HepG2 (cell line): Measurements from ENCODE around the gene ADCY10. TPM values are rescaled to one million over a fixed set of nuclear protein-coding genes. Genes with fewer than 3 reads are reported as not detected.

Experiments used
- ATAC-seq: fragments of 200-7000 bp; cut with Tn5 transposase; 3 replicates; pipeline ENCODE4 v1.9.1; 2020; ENCODE audit warnings: mild to moderate bottlenecking, moderate library complexity
- BruUV-seq: library from RNA; stranded (reverse); fragments of 400-500 nt; replicated peaks from 2 replicates; lab custom pipeline; 2021; lab: Mats Ljungman, UMichigan
- CTCF ChIA-PET: fragments of 300-600 bp; formaldehyde crosslinking; extraction: SDS; loops from one replicate; lab custom pipeline; 2021; ENCODE audit warnings: low total read pairs, inconsistent platforms, low intra/inter-chr PET ratio; lab: Yijun Ruan, JAX
- POLR2A ChIA-PET: fragments of 350-600 bp; sonication (Branson Sonifier 250); formaldehyde crosslinking; loops from one replicate; lab custom pipeline; 2020; ENCODE audit warnings: antibody characterized with exemption, inconsistent platforms; lab: Yijun Ruan, JAX
- DNase-seq: peaks from one replicate; pipeline ENCODE4 v3.0.0-alpha.2; 2015; ENCODE audit warnings: low spot score
- FAIRE-seq: peaks from 3 replicates; lab custom pipeline; 2011; peaks lifted over from hg19 to GRCh38; lab: Jason Lieb, UNC
- H2AFZ ChIP-seq: one replicate; pipeline ENCODE4 v1.6.1; 2011; ENCODE audit warnings: low read length, inconsistent platforms
- H3K27ac ChIP-seq: fragments of 300-600 bp; 3 replicates; pipeline ENCODE4 v1.8.0; 2011; ENCODE audit warnings: mixed run types, mild to moderate bottlenecking, mixed read lengths, low read length, inconsistent platforms; ENCODE audit not compliant: insufficient read depth; ENCODE audit errors: extremely low read length
- H3K27me3 ChIP-seq, 2 experiments: fragments of 200-600 bp in 1 of 2; 2 replicates in 1 of 2; 3 replicates in 1 of 2; pipeline versions ENCODE4 v1.6.0 to v1.8.0; 2011; ENCODE audit warnings: low read length in 2 of 2, mild to moderate bottlenecking in 2 of 2, moderate library complexity in 2 of 2, inconsistent platforms in 1 of 2; ENCODE audit not compliant: insufficient read depth in 2 of 2, control insufficient read depth in 1 of 2
- H3K36me3 ChIP-seq, 2 experiments: fragments of 200-600 bp in 1 of 2; replicated peaks in 1 of 2; 2 replicates in 1 of 2; 3 replicates in 1 of 2; pipeline versions ENCODE4 v1.5.1 to v1.8.0; 2011; ENCODE audit warnings: low read length in 2 of 2, inconsistent platforms in 1 of 2; ENCODE audit not compliant: insufficient read depth in 2 of 2, control insufficient read depth in 1 of 2
- H3K4me1 ChIP-seq: 2 replicates; pipeline ENCODE4 v1.5.1; 2012; ENCODE audit warnings: low read length, inconsistent platforms; ENCODE audit not compliant: insufficient read depth
- H3K4me2 ChIP-seq: 2 replicates; pipeline ENCODE4 v1.6.0; 2011; ENCODE audit warnings: low read depth, low read length, inconsistent platforms
- H3K4me3 ChIP-seq, 3 experiments: fragments of 200-600 bp in 1 of 3; sonication (generic), shearing (Covaris generic) in 1 of 3; replicated peaks in 1 of 3; 2 replicates each; pipeline ENCODE4 v1.5.1; 2011 to 2016; ENCODE audit warnings: low read length in 3 of 3, inconsistent platforms in 2 of 3, low read depth in 2 of 3, mild to moderate bottlenecking in 2 of 3, control low read depth in 1 of 3, mixed read lengths in 1 of 3; ENCODE audit not compliant: insufficient read depth in 1 of 3
- H3K79me2 ChIP-seq: one replicate; pipeline ENCODE4 v1.6.1; 2011; ENCODE audit warnings: low read length, inconsistent platforms; ENCODE audit not compliant: insufficient read depth
- H3K9ac ChIP-seq: 2 replicates; pipeline ENCODE4 v1.6.0; 2011; ENCODE audit warnings: mild to moderate bottlenecking, low read depth, low read length, inconsistent platforms; ENCODE audit not compliant: insufficient read depth
- H3K9me3 ChIP-seq: 2 replicates; pipeline ENCODE4 v1.5.1; 2012; ENCODE audit warnings: mild to moderate bottlenecking, low read length
- H4K20me1 ChIP-seq: 2 replicates; pipeline ENCODE4 v1.6.0; 2011; ENCODE audit warnings: inconsistent platforms, mild to moderate bottlenecking, low read length, moderate library complexity; ENCODE audit not compliant: insufficient read depth
- ARID2 ChIP-seq: sonication (generic); formaldehyde crosslinking; IDR thresholded peaks from 2 replicates; pipeline ENCODE4 v1.8.1; 2022; ENCODE audit warnings: mild to moderate bottlenecking, missing genetic modification reagents, borderline replicate concordance
- MYC ChIP-seq: sonication (generic); formaldehyde crosslinking; IDR thresholded peaks from 2 replicates; pipeline ENCODE4 v1.9.0; 2021; ENCODE audit warnings: missing genetic modification reagents, borderline replicate concordance
- SCMH1 ChIP-seq: sonication (generic); formaldehyde crosslinking; IDR thresholded peaks from 2 replicates; pipeline ENCODE4 v1.9.0; 2021; ENCODE audit warnings: missing genetic modification reagents, mild to moderate bottlenecking, borderline replicate concordance
- SOX6 ChIP-seq, 2 experiments: fragments of 450-650 bp in 1 of 2; sonication (generic) in 1 of 2; formaldehyde crosslinking in 1 of 2; IDR thresholded peaks; 2 replicates each; pipeline versions ENCODE4 v1.4.0 to v1.6.1; 2017 to 2020; ENCODE audit warnings: antibody characterized with exemption in 1 of 2, mild to moderate bottlenecking in 1 of 2, missing genetic modification reagents in 1 of 2
- ZNF451 ChIP-seq: sonication (generic); formaldehyde crosslinking; IDR thresholded peaks from 2 replicates; pipeline ENCODE4 v1.5.0; 2020; ENCODE audit warnings: mild to moderate bottlenecking, missing genetic modification reagents
- ZNF709 ChIP-seq: sonication (generic); formaldehyde crosslinking; IDR thresholded peaks from 2 replicates; pipeline ENCODE4 v1.5.0; 2020; ENCODE audit warnings: mild to moderate bottlenecking, missing genetic modification reagents
- ZNF768 ChIP-seq: sonication (generic); formaldehyde crosslinking; IDR thresholded peaks from 2 replicates; pipeline ENCODE4 v1.4.0; 2020; ENCODE audit warnings: missing genetic modification reagents
- WGBS: methylation state at CpG from one replicate; pipeline ENCODE4 v1.1.6; 2017; ENCODE audit warnings: low lambda C conversion rate; 5-methylcytosine and 5-hydroxymethylcytosine counted together
- in situ Hi-C: cut with HindIII; loops from 2 replicates; pipeline ENCODE4 v1.10.0; 2017; ENCODE audit warnings: low pct_unique_long_range_greater_than_20kb; ENCODE audit not compliant: extremely low pct_ligation_motif_present
- intact Hi-C: fragments of 100-400 bp; cut with micrococcal nuclease; formaldehyde crosslinking; loops from one replicate; pipeline ENCODE4 v1.10.0; 2022; ENCODE audit not compliant: unreplicated experiment
- polyA plus RNA-seq, 8 experiments: library from polyadenylated mRNA; depleted of rRNA in 3 of 8; stranded (reverse) in 7 of 8; unstranded in 1 of 8; fragments of >200 nt; fragmentation: Illumina TruSeq in 4 of 8; extraction: Trizol in 4 of 8; gene quantifications; 2 replicates each; pipeline versions ENCODE4 v1.2.1 to v1.2.3, GENCODE V29; 2011 to 2016; ENCODE audit warnings: low read depth in 4 of 8, missing spikeins in 1 of 8, mixed read lengths in 1 of 8; ENCODE audit not compliant: insufficient read depth in 1 of 8
- total RNA-seq, 5 experiments: library from RNA; depleted of rRNA; stranded (reverse); fragments of >200 nt; fragmentation: Illumina TruSeq; extraction: Trizol; gene quantifications; 2 replicates each; pipeline ENCODE4 v1.2.3, GENCODE V29; 2016; ENCODE audit warnings: low read depth in 1 of 5
- TF ChIP-seq, protein P1 (sequence below): sonication (generic); formaldehyde crosslinking; conservative IDR thresholded peaks from 2 replicates; pipeline ENCODE4 v1.8.0; 2022; ENCODE audit warnings: missing genetic modification reagents
- TF ChIP-seq, protein P2 (sequence below): IDR thresholded peaks from 2 replicates; pipeline ENCODE4 v1.4.0; 2020; ENCODE audit warnings: mild to moderate bottlenecking, missing genetic modification reagents
- TF ChIP-seq, protein P3 (sequence below): IDR thresholded peaks from 2 replicates; pipeline ENCODE4 v1.6.1; 2016; ENCODE audit warnings: missing biosample characterization, missing genetic modification reagents, low read depth

Gene ADCY10
- total and polyA plus RNA-seq, 2 of the 13 experiments (the other 11 are each of a cell fraction or from before 2014, with no cell fraction given), result 0.02 to 0.03 TPM

DNA sequence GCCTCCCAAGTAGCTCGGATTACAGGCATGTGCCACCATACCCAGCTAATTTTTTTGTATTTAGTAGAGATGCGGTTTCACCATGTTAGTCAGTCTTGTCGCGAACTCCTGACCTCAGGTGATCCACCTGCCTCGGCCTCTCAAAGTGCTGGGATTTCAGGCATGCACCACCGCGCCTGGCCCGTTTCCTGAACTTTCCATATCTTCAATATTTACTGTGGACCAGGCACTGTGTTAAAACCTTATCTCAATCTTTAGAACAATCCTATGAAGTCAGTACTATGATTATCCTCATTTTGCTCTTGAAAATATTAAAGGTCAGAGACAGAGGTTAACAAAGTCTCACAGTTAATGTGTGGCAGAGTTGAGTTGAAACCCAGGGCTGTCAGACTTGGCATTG, 1.6 kb upstream of the ADCY10 start (continued):
- TF ChIP-seq SCMH1 (CRISPR knock-in tag) (no peak), SOX6 (IDR thresholded peaks at IDR 0.05) (no peak), SOX6 (CRISPR knock-in tag; IDR thresholded peaks at IDR 0.05) (0 out of 2 replicates have a peak, but pooled peaks have one; percentile 16), ARID2 (CRISPR knock-in tag) (no peak), ZNF768 (CRISPR knock-in tag) (no peak), MYC (CRISPR knock-in tag) (no peak), ZNF451 (CRISPR knock-in tag) (no peak)
- TF ChIP-seq, protein P1, sequence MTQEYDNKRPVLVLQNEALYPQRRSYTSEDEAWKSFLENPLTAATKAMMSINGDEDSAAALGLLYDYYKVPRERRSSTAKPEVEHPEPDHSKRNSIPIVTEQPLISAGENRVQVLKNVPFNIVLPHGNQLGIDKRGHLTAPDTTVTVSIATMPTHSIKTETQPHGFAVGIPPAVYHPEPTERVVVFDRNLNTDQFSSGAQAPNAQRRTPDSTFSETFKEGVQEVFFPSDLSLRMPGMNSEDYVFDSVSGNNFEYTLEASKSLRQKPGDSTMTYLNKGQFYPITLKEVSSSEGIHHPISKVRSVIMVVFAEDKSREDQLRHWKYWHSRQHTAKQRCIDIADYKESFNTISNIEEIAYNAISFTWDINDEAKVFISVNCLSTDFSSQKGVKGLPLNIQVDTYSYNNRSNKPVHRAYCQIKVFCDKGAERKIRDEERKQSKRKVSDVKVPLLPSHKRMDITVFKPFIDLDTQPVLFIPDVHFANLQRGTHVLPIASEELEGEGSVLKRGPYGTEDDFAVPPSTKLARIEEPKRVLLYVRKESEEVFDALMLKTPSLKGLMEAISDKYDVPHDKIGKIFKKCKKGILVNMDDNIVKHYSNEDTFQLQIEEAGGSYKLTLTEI (CRISPR knock-in tag), result no peak

DNA sequence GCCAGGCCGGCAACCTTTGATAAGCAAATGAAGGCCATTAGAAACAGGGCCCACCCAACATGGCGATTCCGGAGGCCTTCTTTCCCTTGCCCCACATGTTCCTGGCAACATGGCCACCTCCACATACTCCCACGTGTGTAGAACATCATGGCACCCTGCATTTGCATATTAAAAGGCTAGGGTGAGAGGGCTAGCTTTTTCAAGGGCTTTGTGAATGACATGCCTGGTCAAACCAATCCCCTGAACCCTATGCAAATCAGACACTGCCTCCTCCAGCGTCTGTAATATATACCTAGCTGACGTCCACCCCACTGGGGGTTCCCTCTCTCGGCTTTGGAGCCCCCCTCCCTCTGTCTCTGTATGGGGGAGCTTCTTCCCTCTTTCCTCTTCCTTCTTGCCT, 1.6 kb downstream of the ADCY10 start:
- Histone ChIP-seq H3K4me2 (no peak overlapping the region), H3K36me3 (no peaks in the 10 kb centered on the region), H4K20me1 (no peaks in the 10 kb centered on the region), H3K9me3 (peaks cover 14% of the 10 kb centered on the region), H3K9ac (no peak overlapping the region), H3K27me3 (no peaks in the 10 kb centered on the region), H3K27ac (no peak overlapping the region), H3K4me1 (peaks cover 45% of the 10 kb centered on the region), H3K4me3 (no peak overlapping the region), H2AFZ (no peak overlapping the region), H3K79me2 (no peaks in the 10 kb centered on the region)
- ATAC-seq (no peak), DNase-seq (no peak), FAIRE-seq (no peak)
- no TSS peak for BruUV-seq
- in situ Hi-C loops (no loop called here), intact Hi-C loops (no loop called here)
- TF ChIP-seq, protein P2, sequence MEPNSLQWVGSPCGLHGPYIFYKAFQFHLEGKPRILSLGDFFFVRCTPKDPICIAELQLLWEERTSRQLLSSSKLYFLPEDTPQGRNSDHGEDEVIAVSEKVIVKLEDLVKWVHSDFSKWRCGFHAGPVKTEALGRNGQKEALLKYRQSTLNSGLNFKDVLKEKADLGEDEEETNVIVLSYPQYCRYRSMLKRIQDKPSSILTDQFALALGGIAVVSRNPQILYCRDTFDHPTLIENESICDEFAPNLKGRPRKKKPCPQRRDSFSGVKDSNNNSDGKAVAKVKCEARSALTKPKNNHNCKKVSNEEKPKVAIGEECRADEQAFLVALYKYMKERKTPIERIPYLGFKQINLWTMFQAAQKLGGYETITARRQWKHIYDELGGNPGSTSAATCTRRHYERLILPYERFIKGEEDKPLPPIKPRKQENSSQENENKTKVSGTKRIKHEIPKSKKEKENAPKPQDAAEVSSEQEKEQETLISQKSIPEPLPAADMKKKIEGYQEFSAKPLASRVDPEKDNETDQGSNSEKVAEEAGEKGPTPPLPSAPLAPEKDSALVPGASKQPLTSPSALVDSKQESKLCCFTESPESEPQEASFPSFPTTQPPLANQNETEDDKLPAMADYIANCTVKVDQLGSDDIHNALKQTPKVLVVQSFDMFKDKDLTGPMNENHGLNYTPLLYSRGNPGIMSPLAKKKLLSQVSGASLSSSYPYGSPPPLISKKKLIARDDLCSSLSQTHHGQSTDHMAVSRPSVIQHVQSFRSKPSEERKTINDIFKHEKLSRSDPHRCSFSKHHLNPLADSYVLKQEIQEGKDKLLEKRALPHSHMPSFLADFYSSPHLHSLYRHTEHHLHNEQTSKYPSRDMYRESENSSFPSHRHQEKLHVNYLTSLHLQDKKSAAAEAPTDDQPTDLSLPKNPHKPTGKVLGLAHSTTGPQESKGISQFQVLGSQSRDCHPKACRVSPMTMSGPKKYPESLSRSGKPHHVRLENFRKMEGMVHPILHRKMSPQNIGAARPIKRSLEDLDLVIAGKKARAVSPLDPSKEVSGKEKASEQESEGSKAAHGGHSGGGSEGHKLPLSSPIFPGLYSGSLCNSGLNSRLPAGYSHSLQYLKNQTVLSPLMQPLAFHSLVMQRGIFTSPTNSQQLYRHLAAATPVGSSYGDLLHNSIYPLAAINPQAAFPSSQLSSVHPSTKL, result no peak
- TF ChIP-seq, protein P3, sequence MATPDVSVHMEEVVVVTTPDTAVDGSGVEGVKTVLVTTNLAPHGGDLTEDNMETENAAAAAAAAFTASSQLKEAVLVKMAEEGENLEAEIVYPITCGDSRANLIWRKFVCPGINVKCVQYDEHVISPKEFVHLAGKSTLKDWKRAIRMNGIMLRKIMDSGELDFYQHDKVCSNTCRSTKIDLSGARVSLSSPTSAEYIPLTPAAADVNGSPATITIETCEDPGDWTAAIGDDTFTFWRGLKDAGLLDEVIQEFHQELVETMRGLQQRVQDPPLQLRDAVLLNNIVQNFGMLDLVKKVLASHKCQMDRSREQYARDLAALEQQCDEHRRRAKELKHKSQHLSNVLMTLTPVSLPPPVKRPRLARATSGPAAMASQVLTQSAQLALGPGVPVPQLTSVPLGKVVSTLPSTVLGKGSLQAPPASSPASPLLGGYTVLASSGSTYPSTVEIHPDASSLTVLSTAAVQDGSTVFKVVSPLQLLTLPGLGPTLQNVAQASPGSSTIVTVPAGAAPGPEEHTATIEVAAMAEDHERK, result no peak
- no peak for TF ChIP-seq ZNF709 (CRISPR knock-in tag)
- ChIA-PET CTCF (no interaction called here), POLR2A (no interaction called here)
- WGBS, result 81% methylated on average over 7 of the region's 7 CpGs
